Central memory CD8-positive, alpha-beta T cell (primary cell): Measurements from ENCODE around the gene TELO2.
A peak's percentile ranks its signal among the peaks of the same experiment; 100 is the strongest.
"Not testable (repeated sequence)": the region's sequence is repeated elsewhere in the genome, so short reads cannot be mapped to it uniquely, and the experiment has no call there.

Experiments used
- ATAC-seq: fragments of 150-1000 bp; cut with Tn5 transposase; replicated peaks from 2 replicates; pipeline ENCODE4 v1.10.0; 2022; ENCODE audit warnings: mild to moderate bottlenecking, moderate FRiP score, moderate number of reproducible peaks; ENCODE audit not compliant: poor library complexity, severe bottlenecking; ENCODE audit errors: extremely low read depth
- DNase-seq, 2 donors: peaks; one replicate each; pipeline ENCODE4 v3.0.0; 2021; ENCODE audit warnings: low spot score in 2 of 2
- H3K27ac Mint-ChIP-seq: one replicate; pipeline ENCODE4 v1.8.0; 2022; ENCODE audit warnings: low read depth, mild to moderate bottlenecking, moderate library complexity, mixed read lengths
- H3K27me3 Mint-ChIP-seq: one replicate; pipeline ENCODE4 v1.8.0; 2022; ENCODE audit warnings: mixed read lengths
- H3K36me3 Mint-ChIP-seq: one replicate; pipeline ENCODE4 v1.8.0; 2022; ENCODE audit warnings: mild to moderate bottlenecking, moderate library complexity, mixed read lengths; ENCODE audit not compliant: insufficient read depth
- H3K4me1 Mint-ChIP-seq: one replicate; pipeline ENCODE4 v1.8.0; 2022; ENCODE audit warnings: mixed read lengths
- H3K4me3 Mint-ChIP-seq: one replicate; pipeline ENCODE4 v1.8.0; 2022; ENCODE audit warnings: mild to moderate bottlenecking, moderate library complexity, mixed read lengths
- H3K9me3 Mint-ChIP-seq: one replicate; pipeline ENCODE4 v1.8.0; 2022; ENCODE audit warnings: mixed read lengths

Gene TELO2

DNA sequence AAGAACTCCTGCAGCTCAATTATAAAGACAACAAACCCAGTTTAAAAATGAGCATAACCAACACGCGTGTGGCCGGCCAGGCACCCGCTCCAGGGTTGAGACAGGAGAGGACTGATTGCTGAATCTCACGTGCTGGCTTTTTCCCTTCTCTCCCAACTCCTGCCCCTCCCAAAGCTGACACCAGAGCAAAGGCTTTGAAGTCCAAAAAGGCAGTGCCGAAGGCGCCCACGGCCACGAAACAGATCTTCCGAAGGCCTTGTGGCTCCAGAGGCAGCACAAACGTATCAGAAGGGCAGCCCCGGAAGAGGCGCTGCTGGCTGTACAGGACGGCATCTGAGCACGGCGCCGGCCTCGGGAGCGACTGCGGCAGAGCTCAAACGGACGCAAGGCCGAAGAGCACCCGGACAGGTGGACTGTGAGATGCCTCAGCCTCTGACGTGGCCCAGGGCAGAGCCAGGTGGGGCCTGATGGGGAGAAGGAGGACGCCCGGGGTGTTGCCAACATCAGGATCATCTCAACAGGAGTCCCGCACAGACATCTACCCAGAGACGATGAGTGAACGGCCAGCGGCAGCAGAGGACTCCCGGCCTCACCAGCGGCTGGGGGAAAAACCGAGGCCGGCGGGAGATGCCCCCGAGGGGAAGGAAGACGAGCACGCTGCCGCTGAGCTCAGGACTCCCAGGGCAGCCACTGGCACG, 28.8 kb upstream of the TELO2 start:
- peaks cover 5% of the 10 kb centered on the region for H3K36me3 Mint-ChIP-seq
- no peaks in the 10 kb centered on the region for H3K9me3 Mint-ChIP-seq
- H3K27me3 Mint-ChIP-seq = no peaks in the 10 kb centered on the region
- H3K4me1 Mint-ChIP-seq = peaks cover 10% of the 10 kb centered on the region
- ATAC-seq (no peak), DNase-seq (no peak)
- no peak overlapping the region for H3K27ac Mint-ChIP-seq
- H3K4me3 Mint-ChIP-seq = no peak overlapping the region

DNA sequence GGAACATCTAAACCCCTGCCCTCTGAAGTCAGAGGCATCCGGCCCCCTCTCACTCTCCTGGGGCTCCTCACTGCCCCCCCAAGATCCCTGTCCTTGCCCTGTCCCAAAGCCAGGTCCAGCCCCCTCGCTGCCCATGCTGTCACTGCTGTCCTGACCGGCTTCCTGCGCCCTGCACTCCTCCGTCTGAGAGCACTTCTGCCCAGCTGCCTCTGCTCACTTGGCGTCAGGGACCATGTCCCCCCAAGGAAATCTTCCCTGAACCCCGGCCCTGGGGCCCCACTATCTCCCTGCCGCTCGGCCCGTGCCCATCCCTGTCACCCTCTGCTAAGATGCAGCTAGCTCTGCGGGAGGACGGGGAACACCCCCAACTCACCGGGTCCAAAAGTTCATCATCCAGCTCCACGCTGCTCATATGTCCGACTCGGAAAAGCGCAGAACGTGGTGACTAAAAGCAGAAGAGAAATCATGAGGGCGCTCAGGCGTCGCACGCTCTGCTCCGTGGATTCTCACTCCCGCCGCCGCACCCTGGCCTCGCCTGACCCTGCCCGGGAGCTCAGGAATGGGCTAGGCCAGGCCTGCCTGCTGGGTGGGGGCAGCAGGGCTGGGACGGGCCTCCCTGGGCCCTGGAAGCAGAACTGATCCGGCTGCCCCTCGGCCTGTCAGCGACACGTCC, 28.1 kb upstream of the TELO2 start:
- Mint-ChIP-seq H3K4me3 (no peak overlapping the region), H3K27me3 (no peaks in the 10 kb centered on the region), H3K9me3 (no peaks in the 10 kb centered on the region), H3K4me1 (peaks cover 15% of the 10 kb centered on the region), H3K36me3 (peaks cover 3% of the 10 kb centered on the region), H3K27ac (no peak overlapping the region)
- ATAC-seq (no peak), DNase-seq (no peak)

GRCh38 chr16:1465567-1465915, 27.6 kb upstream of the TELO2 start:
- peaks cover 20% of the 10 kb centered on the region for H3K4me1 Mint-ChIP-seq
- H3K36me3 Mint-ChIP-seq = peaks cover 2% of the 10 kb centered on the region

GRCh38 chr16:1466054-1466453, 27.1 kb upstream of the TELO2 start:
- Mint-ChIP-seq H3K4me1 (peaks cover 20% of the 10 kb centered on the region), H3K9me3 (no peaks in the 10 kb centered on the region), H3K27ac (no peak overlapping the region)

More at GRCh38 chr16:1465567-1465915, 27.6 kb upstream of the TELO2 start:
- DNase-seq = no peak
- H3K27me3 Mint-ChIP-seq = no peaks in the 10 kb centered on the region
- no peak overlapping the region for H3K4me3 Mint-ChIP-seq
- no peak for ATAC-seq
- H3K27ac Mint-ChIP-seq = no peak overlapping the region
- no peaks in the 10 kb centered on the region for H3K9me3 Mint-ChIP-seq

DNA sequence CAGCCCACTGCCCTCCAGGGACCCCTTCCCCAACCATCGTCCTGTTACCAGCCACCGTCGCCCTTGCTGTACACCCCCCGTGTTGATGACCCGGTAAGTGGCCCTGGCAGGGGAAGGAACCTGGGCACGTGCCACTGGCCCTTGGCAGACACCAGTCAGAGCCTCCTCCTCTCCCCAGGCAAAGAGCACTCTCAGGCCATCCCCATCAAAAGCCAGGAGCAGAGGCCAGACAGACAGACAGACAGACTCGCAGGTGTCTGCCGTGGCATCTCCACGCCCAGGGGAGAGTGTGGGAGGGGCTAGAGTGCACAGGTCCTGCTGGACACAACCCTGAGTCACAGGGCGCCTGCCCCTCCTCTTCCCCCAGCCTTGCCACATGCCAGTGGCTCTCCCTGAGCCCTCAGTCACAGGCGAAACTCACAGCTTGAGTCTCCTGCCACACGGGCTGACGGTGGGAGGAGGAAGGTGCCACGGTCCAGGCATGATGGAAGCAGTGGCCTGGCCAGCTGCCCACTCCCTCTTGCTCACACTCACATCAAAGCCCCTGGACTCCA, 26.1 kb upstream of the TELO2 start:
- peaks cover 26% of the 10 kb centered on the region for H3K4me1 Mint-ChIP-seq
- H3K36me3 Mint-ChIP-seq = peaks cover 2% of the 10 kb centered on the region
- H3K9me3 Mint-ChIP-seq = no peaks in the 10 kb centered on the region
- no peak overlapping the region for H3K4me3 Mint-ChIP-seq
- H3K27me3 Mint-ChIP-seq = no peaks in the 10 kb centered on the region
- H3K27ac Mint-ChIP-seq = no peak overlapping the region
- no peak for ATAC-seq
- no peak for DNase-seq

More at GRCh38 chr16:1466054-1466453, 27.1 kb upstream of the TELO2 start:
- Mint-ChIP-seq H3K4me3 (no peak overlapping the region), H3K27me3 (no peaks in the 10 kb centered on the region), H3K36me3 (peaks cover 2% of the 10 kb centered on the region)
- ATAC-seq = no peak
- no peak for DNase-seq

DNA sequence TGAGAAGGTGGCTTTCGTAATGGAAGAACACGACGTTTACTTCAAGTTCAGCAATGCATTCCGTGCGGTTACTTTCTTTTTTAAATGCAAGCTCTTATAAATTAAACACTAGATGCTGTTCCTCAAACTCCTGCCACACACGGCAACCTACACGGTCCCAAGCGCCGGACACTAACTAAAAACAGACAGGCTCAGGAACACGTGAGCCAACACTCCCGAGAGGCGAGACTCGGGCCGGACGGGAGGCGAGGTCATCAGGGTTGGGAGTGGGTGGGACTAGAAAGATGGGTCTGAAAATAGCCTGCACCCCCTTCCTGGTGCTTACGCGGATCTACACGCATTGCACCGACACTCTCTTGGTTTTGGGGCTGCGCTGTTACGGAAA, 24.7 kb upstream of the TELO2 start:
- H3K36me3 Mint-ChIP-seq = peaks cover 2% of the 10 kb centered on the region
- H3K27ac Mint-ChIP-seq = no peak overlapping the region
- DNase-seq = no peak
- peaks cover 37% of the 10 kb centered on the region for H3K4me1 Mint-ChIP-seq
- no peaks in the 10 kb centered on the region for H3K27me3 Mint-ChIP-seq
- no peak overlapping the region for H3K4me3 Mint-ChIP-seq
- no peak for ATAC-seq
- H3K9me3 Mint-ChIP-seq = no peaks in the 10 kb centered on the region

- peaks cover 37% of the 10 kb centered on the region for H3K4me1 Mint-ChIP-seq
- not testable (repeated sequence) for ATAC-seq, DNase-seq, H3K27ac Mint-ChIP-seq, H3K36me3 Mint-ChIP-seq, H3K27me3 Mint-ChIP-seq, H3K4me3 Mint-ChIP-seq, H3K9me3 Mint-ChIP-seq
These were observed 24.0 kb upstream of the TELO2 start for GRCh38 chr16:1469141-1469540.

GRCh38 chr16:1469693-1470201, 23.4 kb upstream of the TELO2 start:
- peaks cover 6% of the 10 kb centered on the region for H3K36me3 Mint-ChIP-seq
- H3K9me3 Mint-ChIP-seq = no peaks in the 10 kb centered on the region
- no peaks in the 10 kb centered on the region for H3K27me3 Mint-ChIP-seq
- H3K27ac Mint-ChIP-seq = no peak overlapping the region
- no peak for ATAC-seq
- DNase-seq = no peak
- H3K4me3 Mint-ChIP-seq = no peak overlapping the region
- peaks cover 37% of the 10 kb centered on the region for H3K4me1 Mint-ChIP-seq

DNA sequence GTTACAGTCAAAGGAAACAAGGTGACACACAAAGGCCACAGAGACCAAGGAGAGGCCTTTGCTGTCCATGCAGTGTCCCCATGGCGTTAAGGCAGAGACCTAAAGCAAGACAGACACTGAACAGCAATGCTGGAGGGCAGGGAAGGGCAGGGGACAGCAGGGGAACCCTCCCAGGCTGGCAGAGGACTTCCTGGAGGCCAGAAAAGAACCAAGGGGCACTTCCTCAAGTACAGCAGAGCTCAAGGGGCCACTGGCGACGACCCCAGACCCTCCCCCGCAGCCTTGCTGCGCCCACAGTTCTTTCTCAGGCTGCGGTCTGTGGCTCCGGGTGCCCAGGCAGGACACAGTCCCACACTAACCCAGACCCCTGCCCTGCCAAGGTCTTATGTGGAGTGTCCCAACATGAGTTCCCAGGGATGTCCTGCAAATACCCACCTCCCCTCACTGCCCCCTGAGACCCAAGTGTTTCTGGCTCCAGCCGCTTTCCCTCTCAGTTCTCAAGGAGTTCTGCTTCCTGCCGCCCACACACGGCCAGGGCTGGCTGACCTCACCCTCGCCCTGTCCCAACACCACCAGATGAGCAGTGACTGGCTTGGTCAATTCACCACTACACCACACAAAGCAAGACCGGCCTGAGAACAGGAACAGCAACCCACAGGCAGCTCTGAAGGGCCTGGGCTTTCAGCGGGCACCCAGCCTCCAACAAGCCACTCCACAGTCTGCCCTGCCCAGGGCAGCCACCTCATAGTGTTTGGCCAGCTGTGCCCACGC, 22.5 kb upstream of the TELO2 start:
- H3K27ac Mint-ChIP-seq = no peak overlapping the region
- H3K4me3 Mint-ChIP-seq = no peak overlapping the region
- no peaks in the 10 kb centered on the region for H3K27me3 Mint-ChIP-seq
- H3K4me1 Mint-ChIP-seq = peaks cover 37% of the 10 kb centered on the region
- no peak for ATAC-seq
- H3K36me3 Mint-ChIP-seq = peaks cover 3% of the 10 kb centered on the region
- no peaks in the 10 kb centered on the region for H3K9me3 Mint-ChIP-seq
- no peak for DNase-seq

DNA sequence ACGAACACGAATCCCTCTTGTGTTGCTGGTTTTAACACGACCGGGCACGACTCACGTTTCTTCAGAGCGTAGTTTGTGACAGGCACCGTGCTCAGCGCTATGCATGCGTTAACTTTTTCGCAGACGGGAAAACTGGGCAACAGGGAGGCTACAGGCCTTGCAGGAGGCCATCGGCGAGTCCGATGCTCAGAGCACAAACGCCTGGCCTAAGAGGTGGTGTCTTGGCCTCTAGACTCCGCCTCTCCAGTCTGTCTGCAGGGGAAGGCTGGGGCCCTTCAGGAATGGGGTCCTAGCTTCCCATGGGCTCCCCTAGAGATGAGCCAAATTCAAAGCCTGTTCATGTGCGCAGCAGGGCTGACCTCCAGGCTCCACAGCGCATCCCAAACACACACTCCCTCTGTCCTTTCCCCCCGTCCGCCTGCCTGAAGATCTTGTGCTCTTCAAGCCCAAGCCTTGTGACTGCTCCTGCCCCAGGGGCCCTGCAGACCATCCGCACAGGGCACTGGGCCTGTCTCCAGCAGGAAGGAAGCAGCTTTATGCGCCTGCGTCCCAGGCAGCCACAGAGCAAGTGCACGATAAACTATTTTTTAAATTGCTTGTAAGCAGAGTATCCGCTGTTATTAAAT, 21.5 kb upstream of the TELO2 start:
- Mint-ChIP-seq H3K4me1 (peaks cover 37% of the 10 kb centered on the region), H3K27ac (peak overlapping the region; percentile 29), H3K27me3 (no peaks in the 10 kb centered on the region), H3K9me3 (no peaks in the 10 kb centered on the region), H3K36me3 (peaks cover 3% of the 10 kb centered on the region), H3K4me3 (no peak overlapping the region)
- no peak for DNase-seq
- no peak for ATAC-seq

GRCh38 chr16:1472974-1473373, 20.2 kb upstream of the TELO2 start:
- Mint-ChIP-seq H3K4me3 (peak overlapping the region; percentile 40), H3K27me3 (no peaks in the 10 kb centered on the region), H3K36me3 (peaks cover 5% of the 10 kb centered on the region), H3K27ac (peak overlapping the region; percentile 22), H3K4me1 (peaks cover 28% of the 10 kb centered on the region), H3K9me3 (no peaks in the 10 kb centered on the region)
- no peak for DNase-seq
- no peak for ATAC-seq

GRCh38 chr16:1474082-1474795, 18.9 kb upstream of the TELO2 start:
- peaks cover 5% of the 10 kb centered on the region for H3K36me3 Mint-ChIP-seq
- H3K4me3 Mint-ChIP-seq = peak overlapping the region; percentile 72
- H3K27me3 Mint-ChIP-seq = no peaks in the 10 kb centered on the region
- no peaks in the 10 kb centered on the region for H3K9me3 Mint-ChIP-seq
- H3K27ac Mint-ChIP-seq = no peak overlapping the region
- ATAC-seq (no peak), DNase-seq (no peak)
- peaks cover 28% of the 10 kb centered on the region for H3K4me1 Mint-ChIP-seq
